GM12878 (cell line): ENCODE measurements around the gene REXO1. TPM values are rescaled to one million over a fixed set of nuclear protein-coding genes. Genes with fewer than 3 reads are reported as not detected.

Experiments
- MEF2B ChIP-seq: fragments of 450-650 bp; IDR thresholded peaks from 2 replicates; pipeline ENCODE4 v1.6.1; 2018; ENCODE audit warnings: mild to moderate bottlenecking, moderate library complexity; ENCODE audit not compliant: partially characterized antibody, poor library complexity, severe bottlenecking
- NR2F1 ChIP-seq: fragments of 450-650 bp; conservative IDR thresholded peaks from 2 replicates; pipeline ENCODE4 v1.6.1; 2017; ENCODE audit warnings: mild to moderate bottlenecking
- polyA plus RNA-seq, 11 experiments: library from polyadenylated mRNA; depleted of rRNA in 4 of 11; unstranded in 6 of 11; stranded (reverse) in 5 of 11; fragments of >200 nt; fragmentation: Nextera tagmentation in 4 of 11; fragmentation: Illumina TruSeq in 1 of 11; extraction: Ambion mirVana in 4 of 11; extraction: Trizol in 1 of 11; gene quantifications; 1 replicate in 1 of 11; 2 replicates in 10 of 11; pipeline versions ENCODE4 v1.2.1 to v1.2.3, GENCODE V29; 2011 to 2016; ENCODE audit warnings: inconsistent platforms in 2 of 11, missing spikeins in 2 of 11, low read depth in 1 of 11
- total RNA-seq, 4 experiments: library from RNA; depleted of rRNA in 3 of 4; stranded (reverse); fragments of >200 nt in 3 of 4; fragmentation: Illumina TruSeq in 1 of 4; extraction: Trizol in 1 of 4; gene quantifications; 2 replicates each; pipeline versions ENCODE4 v1.2.1 to v1.2.3, GENCODE V29; 2013 to 2021
- TF ChIP-seq, protein P1 (sequence below): IDR thresholded peaks from 2 replicates; pipeline ENCODE4 v1.6.1; 2012; ENCODE audit warnings: low read length, inconsistent platforms
- TF ChIP-seq, protein P2 (sequence below): fragments of 450-650 bp; IDR thresholded peaks from 2 replicates; pipeline ENCODE4 v1.6.1; 2018; ENCODE audit warnings: borderline replicate concordance, mild to moderate bottlenecking; ENCODE audit not compliant: partially characterized antibody
- TF ChIP-seq, protein P3 (sequence below): fragments of 450-650 bp; IDR thresholded peaks from 2 replicates; pipeline ENCODE4 v1.6.1; 2016; ENCODE audit warnings: mild to moderate bottlenecking
- TF ChIP-seq, protein P4 (sequence below): fragments of 450-650 bp; conservative IDR thresholded peaks from 2 replicates; pipeline ENCODE4 v1.6.1; 2017; ENCODE audit warnings: mild to moderate bottlenecking, moderate library complexity

REXO1 gene
- total and polyA plus RNA-seq, 10 of the 15 experiments (the other 5 are each of a cell fraction or from before 2014, with no cell fraction given), result 0.03 to 45.2 (median 8.4) TPM

DNA sequence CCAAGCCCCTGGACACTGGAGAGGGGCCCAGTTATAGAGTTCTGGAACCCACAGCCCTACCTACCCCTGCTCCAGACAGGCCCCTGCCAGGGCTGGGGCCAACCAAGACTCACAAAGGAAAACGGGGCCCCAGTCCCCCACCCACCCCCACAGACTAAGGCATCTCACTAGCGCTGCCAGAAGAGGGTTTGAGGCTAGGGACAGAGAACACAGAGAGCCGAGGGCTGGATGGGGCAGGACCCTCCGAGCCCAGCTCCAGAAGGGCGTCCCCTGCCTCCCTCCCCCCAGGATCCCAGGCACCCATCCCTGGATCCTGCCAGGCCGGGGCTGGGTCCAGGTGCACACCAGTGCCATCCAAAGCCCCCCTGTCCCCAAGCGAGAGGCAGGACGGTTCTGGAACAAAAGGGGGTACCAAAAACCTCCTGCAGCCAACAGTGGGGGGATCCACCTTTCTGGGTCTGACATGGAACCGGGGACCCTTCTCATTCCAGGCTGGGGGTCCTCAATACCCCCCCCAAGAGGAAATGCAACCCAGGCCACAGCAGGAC lies 4.4 kb upstream of the REXO1 start (continued):
- TF ChIP-seq, protein P1, sequence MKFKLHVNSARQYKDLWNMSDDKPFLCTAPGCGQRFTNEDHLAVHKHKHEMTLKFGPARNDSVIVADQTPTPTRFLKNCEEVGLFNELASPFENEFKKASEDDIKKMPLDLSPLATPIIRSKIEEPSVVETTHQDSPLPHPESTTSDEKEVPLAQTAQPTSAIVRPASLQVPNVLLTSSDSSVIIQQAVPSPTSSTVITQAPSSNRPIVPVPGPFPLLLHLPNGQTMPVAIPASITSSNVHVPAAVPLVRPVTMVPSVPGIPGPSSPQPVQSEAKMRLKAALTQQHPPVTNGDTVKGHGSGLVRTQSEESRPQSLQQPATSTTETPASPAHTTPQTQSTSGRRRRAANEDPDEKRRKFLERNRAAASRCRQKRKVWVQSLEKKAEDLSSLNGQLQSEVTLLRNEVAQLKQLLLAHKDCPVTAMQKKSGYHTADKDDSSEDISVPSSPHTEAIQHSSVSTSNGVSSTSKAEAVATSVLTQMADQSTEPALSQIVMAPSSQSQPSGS, result no peak
- TF ChIP-seq, protein P2, sequence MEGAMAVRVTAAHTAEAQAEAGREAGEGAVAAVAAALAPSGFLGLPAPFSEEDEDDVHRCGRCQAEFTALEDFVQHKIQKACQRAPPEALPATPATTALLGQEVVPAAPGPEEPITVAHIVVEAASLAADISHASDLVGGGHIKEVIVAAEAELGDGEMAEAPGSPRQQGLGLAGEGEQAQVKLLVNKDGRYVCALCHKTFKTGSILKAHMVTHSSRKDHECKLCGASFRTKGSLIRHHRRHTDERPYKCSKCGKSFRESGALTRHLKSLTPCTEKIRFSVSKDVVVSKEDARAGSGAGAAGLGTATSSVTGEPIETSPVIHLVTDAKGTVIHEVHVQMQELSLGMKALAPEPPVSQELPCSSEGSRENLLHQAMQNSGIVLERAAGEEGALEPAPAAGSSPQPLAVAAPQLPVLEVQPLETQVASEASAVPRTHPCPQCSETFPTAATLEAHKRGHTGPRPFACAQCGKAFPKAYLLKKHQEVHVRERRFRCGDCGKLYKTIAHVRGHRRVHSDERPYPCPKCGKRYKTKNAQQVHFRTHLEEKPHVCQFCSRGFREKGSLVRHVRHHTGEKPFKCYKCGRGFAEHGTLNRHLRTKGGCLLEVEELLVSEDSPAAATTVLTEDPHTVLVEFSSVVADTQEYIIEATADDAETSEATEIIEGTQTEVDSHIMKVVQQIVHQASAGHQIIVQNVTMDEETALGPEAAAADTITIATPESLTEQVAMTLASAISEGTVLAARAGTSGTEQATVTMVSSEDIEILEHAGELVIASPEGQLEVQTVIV, result no peak
- TF ChIP-seq MEF2B (no peak), NR2F1 (no peak)
- TF ChIP-seq, protein P3, sequence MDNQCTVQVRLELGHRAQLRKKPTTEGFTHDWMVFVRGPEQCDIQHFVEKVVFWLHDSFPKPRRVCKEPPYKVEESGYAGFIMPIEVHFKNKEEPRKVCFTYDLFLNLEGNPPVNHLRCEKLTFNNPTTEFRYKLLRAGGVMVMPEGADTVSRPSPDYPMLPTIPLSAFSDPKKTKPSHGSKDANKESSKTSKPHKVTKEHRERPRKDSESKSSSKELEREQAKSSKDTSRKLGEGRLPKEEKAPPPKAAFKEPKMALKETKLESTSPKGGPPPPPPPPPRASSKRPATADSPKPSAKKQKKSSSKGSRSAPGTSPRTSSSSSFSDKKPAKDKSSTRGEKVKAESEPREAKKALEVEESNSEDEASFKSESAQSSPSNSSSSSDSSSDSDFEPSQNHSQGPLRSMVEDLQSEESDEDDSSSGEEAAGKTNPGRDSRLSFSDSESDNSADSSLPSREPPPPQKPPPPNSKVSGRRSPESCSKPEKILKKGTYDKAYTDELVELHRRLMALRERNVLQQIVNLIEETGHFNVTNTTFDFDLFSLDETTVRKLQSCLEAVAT, result no peak
- TF ChIP-seq, protein P4, sequence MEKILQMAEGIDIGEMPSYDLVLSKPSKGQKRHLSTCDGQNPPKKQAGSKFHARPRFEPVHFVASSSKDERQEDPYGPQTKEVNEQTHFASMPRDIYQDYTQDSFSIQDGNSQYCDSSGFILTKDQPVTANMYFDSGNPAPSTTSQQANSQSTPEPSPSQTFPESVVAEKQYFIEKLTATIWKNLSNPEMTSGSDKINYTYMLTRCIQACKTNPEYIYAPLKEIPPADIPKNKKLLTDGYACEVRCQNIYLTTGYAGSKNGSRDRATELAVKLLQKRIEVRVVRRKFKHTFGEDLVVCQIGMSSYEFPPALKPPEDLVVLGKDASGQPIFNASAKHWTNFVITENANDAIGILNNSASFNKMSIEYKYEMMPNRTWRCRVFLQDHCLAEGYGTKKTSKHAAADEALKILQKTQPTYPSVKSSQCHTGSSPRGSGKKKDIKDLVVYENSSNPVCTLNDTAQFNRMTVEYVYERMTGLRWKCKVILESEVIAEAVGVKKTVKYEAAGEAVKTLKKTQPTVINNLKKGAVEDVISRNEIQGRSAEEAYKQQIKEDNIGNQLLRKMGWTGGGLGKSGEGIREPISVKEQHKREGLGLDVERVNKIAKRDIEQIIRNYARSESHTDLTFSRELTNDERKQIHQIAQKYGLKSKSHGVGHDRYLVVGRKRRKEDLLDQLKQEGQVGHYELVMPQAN, result no peak
